AG20443 (cell line): ENCODE measurements around the gene KCTD15.

Experiments used
- DNase-seq: peaks from one replicate; pipeline ENCODE4 v3.0.0; 2012; ENCODE audit warnings: low spot score, mixed read lengths

KCTD15 gene

GRCh38 chr19:33859016-33859415 is 62.3 kb downstream of the KCTD15 start:
- DNase-seq, result no peak

- DNase-seq, result no peak
These were observed 63.8 kb downstream of the KCTD15 start for GRCh38 chr19:33860312-33861090.

GRCh38 chr19:33861950-33862349 is 65.3 kb downstream of the KCTD15 start:
- no peak for DNase-seq

GRCh38 chr19:33862981-33863380 is 66.3 kb downstream of the KCTD15 start:
- no peak for DNase-seq

GRCh38 chr19:33863436-33863835 is 66.8 kb downstream of the KCTD15 start:
- no peak for DNase-seq

GRCh38 chr19:33864311-33864850 is 67.7 kb downstream of the KCTD15 start:
- DNase-seq, result no peak

GRCh38 chr19:33865306-33865705 is 68.6 kb downstream of the KCTD15 start:
- DNase-seq, result peak; percentile 4
